Activated CD4-positive, alpha-beta T cell treated with anti-CD3 and anti-CD28 coated beads, Interleukin-2, amount 10 ng/mL, durations not matched to agents 24 days and 14 days (primary cell): ENCODE measurements around the gene ABL1. TPM values are rescaled to one million over a fixed set of nuclear protein-coding genes. Genes with fewer than 3 reads are reported as not detected.

Source experiments
- DNase-seq: peaks from one replicate; pipeline ENCODE4 v3.0.0; 2022
- H3K27ac Mint-ChIP-seq: one replicate; pipeline ENCODE4 v1.8.0; 2022; ENCODE audit warnings: mild to moderate bottlenecking, mixed read lengths
- H3K27me3 Mint-ChIP-seq: one replicate; pipeline ENCODE4 v1.8.0; 2022; ENCODE audit warnings: mixed read lengths
- H3K36me3 Mint-ChIP-seq: one replicate; pipeline ENCODE4 v1.8.0; 2022; ENCODE audit warnings: low read depth, mild to moderate bottlenecking, mixed read lengths
- H3K4me1 Mint-ChIP-seq: one replicate; pipeline ENCODE4 v1.8.0; 2021; ENCODE audit warnings: mixed read lengths
- H3K4me3 Mint-ChIP-seq: one replicate; pipeline ENCODE4 v1.8.0; 2022; ENCODE audit warnings: mild to moderate bottlenecking, moderate library complexity, mixed read lengths
- H3K9me3 Mint-ChIP-seq: one replicate; pipeline ENCODE4 v1.8.0; 2021; ENCODE audit warnings: mixed read lengths
- intact Hi-C: fragments of 100-400 bp; cut with micrococcal nuclease; formaldehyde crosslinking; loops from one replicate; pipeline ENCODE4 v1.15.1; 2023
- total RNA-seq: library from RNA; stranded (reverse); gene quantifications from 2 replicates; pipeline ENCODE4 v1.2.3, GENCODE V29; 2022

Gene ABL1
- total RNA-seq, 1 donor from 2014 or later, result 35.7 TPM

- H3K27me3 Mint-ChIP-seq, result peaks cover 10% of the 10 kb centered on the region
- H3K27ac Mint-ChIP-seq, result peak overlapping the region; percentile 96
- intact Hi-C loops, result loop anchor here (10.0 kb wide), 1 partner anchor 121 kb away; no protein-coding TSS in a partner anchor
- no peaks in the 10 kb centered on the region for H3K9me3 Mint-ChIP-seq
- DNase-seq, result peak; percentile 74
- peaks cover 15% of the 10 kb centered on the region for H3K4me1 Mint-ChIP-seq
- H3K36me3 Mint-ChIP-seq, result no peaks in the 10 kb centered on the region
- peak overlapping the region; percentile 96 for H3K4me3 Mint-ChIP-seq
These were observed 616 bp downstream of the ABL1 start for GRCh38 chr9:130835441-130836298.

- Mint-ChIP-seq H3K4me1 (peaks cover 15% of the 10 kb centered on the region), H3K4me3 (peak overlapping the region; percentile 35), H3K27me3 (peaks cover 8% of the 10 kb centered on the region), H3K36me3 (no peaks in the 10 kb centered on the region), H3K27ac (no peak overlapping the region), H3K9me3 (no peaks in the 10 kb centered on the region)
- intact Hi-C loops, result loop anchor here (10.0 kb wide), 1 partner anchor 122 kb away; no protein-coding TSS in a partner anchor
- DNase-seq, result no peak
These were observed 2.0 kb downstream of the ABL1 start for GRCh38 chr9:130837002-130837511.

- no peak overlapping the region for H3K27ac Mint-ChIP-seq
- no peak overlapping the region for H3K4me3 Mint-ChIP-seq
- no peaks in the 10 kb centered on the region for H3K9me3 Mint-ChIP-seq
- peaks cover 6% of the 10 kb centered on the region for H3K27me3 Mint-ChIP-seq
- DNase-seq, result no peak
- H3K4me1 Mint-ChIP-seq, result peaks cover 15% of the 10 kb centered on the region
- no peaks in the 10 kb centered on the region for H3K36me3 Mint-ChIP-seq
- intact Hi-C loops, result loop anchor here (10.0 kb wide), 1 partner anchor 123 kb away; no protein-coding TSS in a partner anchor
These were observed 2.6 kb downstream of the ABL1 start for GRCh38 chr9:130837643-130838042.

- H3K27me3 Mint-ChIP-seq, result peaks cover 4% of the 10 kb centered on the region
- no peak overlapping the region for H3K27ac Mint-ChIP-seq
- H3K4me1 Mint-ChIP-seq, result peaks cover 21% of the 10 kb centered on the region
- H3K9me3 Mint-ChIP-seq, result no peaks in the 10 kb centered on the region
- intact Hi-C loops, result loop anchor here (10.0 kb wide), 1 partner anchor 125 kb away; no protein-coding TSS in a partner anchor
- no peaks in the 10 kb centered on the region for H3K36me3 Mint-ChIP-seq
- no peak overlapping the region for H3K4me3 Mint-ChIP-seq
- no peak for DNase-seq
These were observed 4.4 kb downstream of the ABL1 start for GRCh38 chr9:130839132-130840111.

GRCh38 chr9:130842545-130842944, 7.5 kb downstream of the ABL1 start:
- intact Hi-C loops, result no loop called here
- H3K36me3 Mint-ChIP-seq, result peaks cover 2% of the 10 kb centered on the region
- H3K27ac Mint-ChIP-seq, result no peak overlapping the region
- no peaks in the 10 kb centered on the region for H3K27me3 Mint-ChIP-seq
- H3K4me3 Mint-ChIP-seq, result no peak overlapping the region
- H3K4me1 Mint-ChIP-seq, result peaks cover 9% of the 10 kb centered on the region
- no peak for DNase-seq
- no peaks in the 10 kb centered on the region for H3K9me3 Mint-ChIP-seq

GRCh38 chr9:130843049-130843908, 8.2 kb downstream of the ABL1 start:
- Mint-ChIP-seq H3K36me3 (peaks cover 2% of the 10 kb centered on the region), H3K27ac (peak overlapping the region; percentile 42), H3K9me3 (no peaks in the 10 kb centered on the region), H3K27me3 (no peaks in the 10 kb centered on the region), H3K4me1 (peaks cover 9% of the 10 kb centered on the region), H3K4me3 (no peak overlapping the region)
- intact Hi-C loops, result no loop called here
- DNase-seq, result no peak

GRCh38 chr9:130844044-130844451, 9.0 kb downstream of the ABL1 start:
- no peak for DNase-seq
- intact Hi-C loops, result no loop called here
- Mint-ChIP-seq H3K4me3 (no peak overlapping the region), H3K27me3 (no peaks in the 10 kb centered on the region), H3K9me3 (no peaks in the 10 kb centered on the region), H3K36me3 (peaks cover 2% of the 10 kb centered on the region), H3K4me1 (peaks cover 9% of the 10 kb centered on the region), H3K27ac (no peak overlapping the region)

- H3K4me3 Mint-ChIP-seq, result no peak overlapping the region
- peaks cover 2% of the 10 kb centered on the region for H3K36me3 Mint-ChIP-seq
- intact Hi-C loops, result no loop called here
- no peak overlapping the region for H3K27ac Mint-ChIP-seq
- no peaks in the 10 kb centered on the region for H3K9me3 Mint-ChIP-seq
- peaks cover 12% of the 10 kb centered on the region for H3K4me1 Mint-ChIP-seq
- no peak for DNase-seq
- no peaks in the 10 kb centered on the region for H3K27me3 Mint-ChIP-seq
These were observed 10.2 kb downstream of the ABL1 start for GRCh38 chr9:130845254-130845653.

GRCh38 chr9:130845901-130846481, 10.9 kb downstream of the ABL1 start:
- Mint-ChIP-seq H3K36me3 (peaks cover 2% of the 10 kb centered on the region), H3K4me3 (no peak overlapping the region), H3K27me3 (no peaks in the 10 kb centered on the region), H3K27ac (no peak overlapping the region), H3K9me3 (no peaks in the 10 kb centered on the region), H3K4me1 (peaks cover 12% of the 10 kb centered on the region)
- DNase-seq, result no peak
- intact Hi-C loops, result no loop called here

GRCh38 chr9:130846487-130847305, 11.6 kb downstream of the ABL1 start:
- H3K27ac Mint-ChIP-seq, result no peak overlapping the region
- no peaks in the 10 kb centered on the region for H3K9me3 Mint-ChIP-seq
- no peak overlapping the region for H3K4me3 Mint-ChIP-seq
- H3K36me3 Mint-ChIP-seq, result peaks cover 2% of the 10 kb centered on the region
- intact Hi-C loops, result no loop called here
- DNase-seq, result no peak
- peaks cover 12% of the 10 kb centered on the region for H3K4me1 Mint-ChIP-seq
- no peaks in the 10 kb centered on the region for H3K27me3 Mint-ChIP-seq

GRCh38 chr9:130847306-130848217, 12.5 kb downstream of the ABL1 start:
- DNase-seq, result no peak
- intact Hi-C loops, result no loop called here
- no peak overlapping the region for H3K27ac Mint-ChIP-seq
- H3K36me3 Mint-ChIP-seq, result peaks cover 2% of the 10 kb centered on the region
- no peak overlapping the region for H3K4me3 Mint-ChIP-seq
- H3K27me3 Mint-ChIP-seq, result no peaks in the 10 kb centered on the region
- no peaks in the 10 kb centered on the region for H3K9me3 Mint-ChIP-seq
- H3K4me1 Mint-ChIP-seq, result peaks cover 12% of the 10 kb centered on the region
